COR-L47 (cell line): ENCODE results near the gene BTBD2.

Experiments used
- DNase-seq: peaks from one replicate; lab custom pipeline; 2025; lab: John Stamatoyannopoulos, UW

The BTBD2 gene

GRCh38 chr19:1941146-1942077 is 74.1 kb downstream of the BTBD2 start, which contains the start of gene CSNK1G2:
TSS of gene CSNK1G2 (plus strand) at chr19:1941172. CDS start at chr19:1969773, 28,601 bp downstream.
- no peak for DNase-seq

DNA sequence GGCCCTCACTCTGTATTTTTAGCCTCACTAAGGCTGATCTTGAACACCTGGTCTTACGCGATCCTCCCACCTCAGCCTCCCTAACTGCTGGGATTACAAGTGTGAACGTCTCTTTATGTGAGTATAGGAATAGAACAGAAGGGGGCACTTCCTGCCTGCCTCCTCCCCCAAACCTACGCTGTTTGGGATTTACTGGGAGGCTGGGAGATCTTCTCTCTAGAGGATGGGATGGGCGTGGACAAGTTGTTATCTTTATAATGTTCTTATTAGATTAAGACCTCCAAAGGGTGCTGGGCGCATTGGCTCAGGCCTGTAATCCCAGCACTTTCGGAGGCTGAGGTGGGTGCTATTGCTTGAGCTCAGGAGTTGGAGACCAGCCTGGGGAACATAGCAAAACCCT is 77.4 kb downstream of the BTBD2 start:
- DNase-seq: no peak

GRCh38 chr19:1936916-1937610 is 78.5 kb downstream of the BTBD2 start:
- DNase-seq: no peak

DNA sequence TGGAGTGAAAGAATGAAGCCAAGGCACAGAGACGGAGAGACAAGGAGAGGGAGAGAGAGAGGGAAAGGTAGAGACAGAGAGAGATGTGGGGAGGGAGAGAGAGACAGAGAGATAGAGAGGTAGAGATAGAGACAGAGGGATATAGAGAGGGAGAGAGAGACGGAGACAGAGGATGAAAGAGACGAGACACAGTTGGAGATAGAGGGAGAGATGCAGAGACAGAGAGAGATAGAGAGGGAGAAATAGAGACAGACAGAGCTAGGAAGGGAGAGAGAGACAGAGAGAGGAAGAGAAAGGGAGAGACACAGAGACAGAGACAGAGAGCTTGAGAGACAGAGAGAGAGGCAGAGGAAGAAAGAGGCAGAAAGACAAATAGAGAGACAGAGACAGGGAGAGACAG is 79.1 kb downstream of the BTBD2 start:
- no peak for DNase-seq

- no peak for DNase-seq
Measured at GRCh38 chr19:1935484-1936208, 79.9 kb downstream of the BTBD2 start.
